Parathyroid adenoma (tissue), 2 donors: ENCODE results near the gene RALGDS.

Experiments
- H2AFZ ChIP-seq: fragments of 300-600 bp; sonication (generic); one replicate; pipeline ENCODE4 v1.7.0; 2017; ENCODE audit warnings: antibody characterized with exemption, mild to moderate bottlenecking
- H3K27ac ChIP-seq: fragments of 300-600 bp; sonication (generic); one replicate; pipeline ENCODE4 v1.7.0; 2017
- H3K27me3 ChIP-seq: fragments of 300-600 bp; sonication (generic); one replicate; pipeline ENCODE4 v1.7.0; 2017; ENCODE audit warnings: low read length; ENCODE audit not compliant: control insufficient read depth, insufficient read depth
- H3K36me3 ChIP-seq: fragments of 300-600 bp; sonication (generic); one replicate; pipeline ENCODE4 v1.7.0; 2017; ENCODE audit warnings: low read length; ENCODE audit not compliant: control insufficient read depth, insufficient read depth
- H3K4me1 ChIP-seq: fragments of 300-600 bp; sonication (generic); one replicate; pipeline ENCODE4 v1.7.0; 2017; ENCODE audit warnings: control low read depth
- H3K4me2 ChIP-seq: fragments of 300-600 bp; sonication (generic); one replicate; pipeline ENCODE4 v1.7.0; 2017; ENCODE audit warnings: low read length
- H3K4me3 ChIP-seq: fragments of 300-600 bp; sonication (generic); one replicate; pipeline ENCODE4 v1.7.0; 2017; ENCODE audit warnings: low read depth, low read length
- H3K79me2 ChIP-seq: fragments of 300-600 bp; sonication (generic); one replicate; pipeline ENCODE4 v1.7.0; 2017; ENCODE audit warnings: control low read depth
- H3K9ac ChIP-seq: fragments of 300-600 bp; sonication (generic); one replicate; pipeline ENCODE4 v1.7.0; 2017; ENCODE audit warnings: mild to moderate bottlenecking
- H3K9me3 ChIP-seq: fragments of 300-600 bp; sonication (generic); one replicate; pipeline ENCODE4 v1.7.0; 2017; ENCODE audit warnings: low read length; ENCODE audit not compliant: control insufficient read depth
- TF ChIP-seq, protein P1 (sequence below): fragments of 300-600 bp; sonication (generic); IDR thresholded peaks from one replicate; pipeline ENCODE4 v1.7.0; 2017; ENCODE audit warnings: antibody characterized with exemption, mild to moderate bottlenecking
- donor health status: primary hyperparathyroidism.

The RALGDS gene

DNA sequence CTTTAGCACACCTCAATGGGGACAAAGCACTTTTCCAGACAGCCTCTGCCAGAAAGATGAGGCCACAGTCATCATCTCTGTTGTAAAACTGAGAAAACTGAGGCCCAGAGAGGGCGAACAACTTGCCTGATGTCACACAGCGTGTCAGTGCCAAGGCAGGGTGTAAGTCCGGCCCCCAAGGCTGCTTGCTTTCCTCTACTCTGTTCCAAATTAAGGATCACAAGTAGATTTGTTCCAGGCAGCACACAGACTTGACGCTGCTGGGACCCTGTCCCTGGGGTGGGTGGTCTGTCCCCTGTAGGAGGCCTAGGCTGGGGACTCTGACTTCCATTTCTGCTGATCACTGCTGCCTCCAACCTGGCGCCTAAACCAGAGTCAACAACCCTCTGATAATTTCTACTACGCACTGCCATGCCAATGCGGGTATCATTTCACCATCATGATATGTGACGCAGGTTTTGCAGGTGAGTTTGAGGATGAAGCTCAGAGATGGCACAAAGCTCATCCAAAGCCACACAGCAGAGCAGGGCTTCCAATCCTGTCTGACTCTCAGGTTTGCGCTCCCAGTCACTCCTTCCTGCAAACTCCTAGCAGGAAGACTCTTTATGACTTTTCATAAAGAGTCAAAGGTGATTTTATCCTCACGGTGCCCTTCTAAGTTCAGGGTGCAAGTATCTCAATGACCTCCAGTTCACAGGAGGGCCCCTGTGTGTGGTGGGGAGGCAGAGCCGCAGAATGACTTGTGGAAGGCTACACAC is 13.5 kb upstream of the RALGDS start:
- Histone ChIP-seq H3K9me3 (no peaks in the 10 kb centered on the region), H3K79me2 (no peaks in the 10 kb centered on the region), H3K27me3 (no peaks in the 10 kb centered on the region), H3K27ac (peak overlapping the region; percentile 90), H3K4me2 (no peak overlapping the region), H3K4me3 (no peak overlapping the region), H2AFZ (no peak overlapping the region), H3K9ac (no peak overlapping the region), H3K4me1 (peaks cover 26% of the 10 kb centered on the region), H3K36me3 (no peaks in the 10 kb centered on the region)
- TF ChIP-seq, protein P1, sequence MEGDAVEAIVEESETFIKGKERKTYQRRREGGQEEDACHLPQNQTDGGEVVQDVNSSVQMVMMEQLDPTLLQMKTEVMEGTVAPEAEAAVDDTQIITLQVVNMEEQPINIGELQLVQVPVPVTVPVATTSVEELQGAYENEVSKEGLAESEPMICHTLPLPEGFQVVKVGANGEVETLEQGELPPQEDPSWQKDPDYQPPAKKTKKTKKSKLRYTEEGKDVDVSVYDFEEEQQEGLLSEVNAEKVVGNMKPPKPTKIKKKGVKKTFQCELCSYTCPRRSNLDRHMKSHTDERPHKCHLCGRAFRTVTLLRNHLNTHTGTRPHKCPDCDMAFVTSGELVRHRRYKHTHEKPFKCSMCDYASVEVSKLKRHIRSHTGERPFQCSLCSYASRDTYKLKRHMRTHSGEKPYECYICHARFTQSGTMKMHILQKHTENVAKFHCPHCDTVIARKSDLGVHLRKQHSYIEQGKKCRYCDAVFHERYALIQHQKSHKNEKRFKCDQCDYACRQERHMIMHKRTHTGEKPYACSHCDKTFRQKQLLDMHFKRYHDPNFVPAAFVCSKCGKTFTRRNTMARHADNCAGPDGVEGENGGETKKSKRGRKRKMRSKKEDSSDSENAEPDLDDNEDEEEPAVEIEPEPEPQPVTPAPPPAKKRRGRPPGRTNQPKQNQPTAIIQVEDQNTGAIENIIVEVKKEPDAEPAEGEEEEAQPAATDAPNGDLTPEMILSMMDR: no peak

DNA sequence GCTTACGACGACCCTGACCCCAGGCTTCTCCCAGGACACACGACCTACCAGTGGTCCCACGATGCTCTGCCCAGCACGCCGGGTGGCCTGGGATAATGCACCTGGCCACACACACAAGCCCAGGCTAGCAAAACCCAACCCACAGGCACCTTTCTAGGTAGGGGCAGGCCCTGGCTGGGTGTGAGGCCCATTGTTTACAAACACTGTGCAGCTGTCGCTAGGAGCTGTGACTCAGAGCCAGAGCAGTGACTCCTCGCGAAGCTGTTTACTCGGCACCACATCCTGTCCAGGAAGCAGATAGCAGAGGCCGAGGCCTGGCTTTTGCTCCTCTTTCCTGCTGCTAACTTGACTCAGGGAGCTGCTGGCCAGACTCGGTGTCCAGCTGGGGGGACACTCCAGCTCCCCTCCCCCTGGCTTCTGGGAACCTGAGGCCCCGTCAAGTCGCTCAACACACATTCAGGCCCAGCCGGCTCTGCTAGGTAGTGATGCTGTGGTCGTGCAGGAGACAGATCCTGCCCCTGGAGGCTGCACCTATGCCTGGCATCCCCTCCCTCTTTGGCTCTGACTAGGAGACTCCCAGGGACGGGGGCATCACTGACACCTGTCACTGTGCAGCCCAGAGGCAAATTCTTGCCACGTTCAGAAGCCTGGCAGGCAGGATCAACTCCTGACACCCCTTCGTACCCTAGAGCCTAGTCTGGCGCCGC is 12.8 kb upstream of the RALGDS start:
- H3K36me3 ChIP-seq: no peaks in the 10 kb centered on the region
- no peaks in the 10 kb centered on the region for H3K9me3 ChIP-seq
- no peak overlapping the region for H3K9ac ChIP-seq
- H3K4me3 ChIP-seq: no peak overlapping the region
- H3K4me1 ChIP-seq: peaks cover 26% of the 10 kb centered on the region
- no peaks in the 10 kb centered on the region for H3K27me3 ChIP-seq
- no peak overlapping the region for H3K4me2 ChIP-seq
- H2AFZ ChIP-seq: peak overlapping the region; percentile 64
- TF ChIP-seq, protein P1: no peak
- peak overlapping the region; percentile 90 for H3K27ac ChIP-seq
- H3K79me2 ChIP-seq: no peaks in the 10 kb centered on the region

GRCh38 chr9:133132174-133132573 is 11.1 kb upstream of the RALGDS start:
- no peak overlapping the region for H3K4me3 ChIP-seq
- no peaks in the 10 kb centered on the region for H3K9me3 ChIP-seq
- no peak overlapping the region for H3K27ac ChIP-seq
- H3K79me2 ChIP-seq: no peaks in the 10 kb centered on the region
- no peak overlapping the region for H2AFZ ChIP-seq
- no peaks in the 10 kb centered on the region for H3K36me3 ChIP-seq
- peaks cover 26% of the 10 kb centered on the region for H3K4me1 ChIP-seq
- H3K9ac ChIP-seq: no peak overlapping the region
- no peaks in the 10 kb centered on the region for H3K27me3 ChIP-seq
- TF ChIP-seq, protein P1: no peak
- no peak overlapping the region for H3K4me2 ChIP-seq

DNA sequence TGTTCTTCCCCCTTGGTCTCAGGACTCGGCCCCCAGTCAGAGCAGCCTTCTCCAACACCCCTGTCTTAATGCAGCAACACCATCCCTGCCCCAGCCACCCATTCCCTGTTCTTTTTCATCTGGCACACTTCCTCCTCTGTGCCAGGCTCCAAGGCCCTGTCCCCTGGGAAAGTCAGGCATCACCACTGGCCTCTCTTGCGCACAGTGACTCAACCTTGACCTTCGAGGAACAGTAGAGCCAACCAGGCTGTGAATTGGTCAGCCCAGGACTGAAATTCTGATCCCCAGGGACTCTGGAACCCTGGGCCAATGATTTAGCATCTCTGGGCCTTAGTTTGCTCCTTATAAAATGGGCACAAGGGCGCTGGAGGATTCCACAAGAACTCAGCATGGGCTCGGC is 10.5 kb upstream of the RALGDS start:
- Histone ChIP-seq H3K27ac (no peak overlapping the region), H3K36me3 (no peaks in the 10 kb centered on the region), H3K4me1 (peaks cover 26% of the 10 kb centered on the region), H3K9me3 (no peaks in the 10 kb centered on the region), H2AFZ (no peak overlapping the region), H3K9ac (no peak overlapping the region), H3K27me3 (no peaks in the 10 kb centered on the region), H3K4me3 (no peak overlapping the region), H3K4me2 (no peak overlapping the region), H3K79me2 (no peaks in the 10 kb centered on the region)
- TF ChIP-seq, protein P1: no peak
